HG03442 (cell line): ENCODE measurements around the gene MZT2A.
"Not testable (repeated sequence)": the region's sequence is repeated elsewhere in the genome, so short reads cannot be mapped to it uniquely, and the experiment has no call there.

Source experiments
- ATAC-seq: cut with Tn5 transposase; IDR thresholded peaks from one replicate; pipeline ENCODE4 v1.9.1; 2021; ENCODE audit warnings: mild to moderate bottlenecking, moderate library complexity; ENCODE audit not compliant: unreplicated experiment

The MZT2A gene

DNA sequence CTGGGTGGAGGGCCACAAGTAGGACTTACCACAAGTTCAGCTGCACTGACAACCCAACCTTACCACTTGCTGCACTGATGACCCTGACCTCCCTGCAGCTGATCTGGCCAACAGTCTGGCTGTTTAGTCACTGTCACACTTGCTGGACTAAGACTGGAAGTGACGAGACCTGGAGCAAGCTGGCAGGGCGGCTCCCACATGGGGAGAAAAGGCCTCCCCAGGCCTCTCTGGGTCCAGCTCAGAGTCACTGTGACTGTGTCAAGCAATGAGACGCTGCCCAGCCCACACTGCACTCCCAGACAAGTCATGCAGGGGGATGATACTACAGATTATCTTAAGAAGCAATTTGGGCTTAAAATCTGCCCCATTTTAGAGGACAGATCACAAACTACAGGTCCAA lies 21.3 kb downstream of the MZT2A start:
- ATAC-seq: not testable (repeated sequence)

- not testable (repeated sequence) for ATAC-seq
Observed at GRCh38 chr2:131467722-131468121, 24.5 kb downstream of the MZT2A start.

DNA sequence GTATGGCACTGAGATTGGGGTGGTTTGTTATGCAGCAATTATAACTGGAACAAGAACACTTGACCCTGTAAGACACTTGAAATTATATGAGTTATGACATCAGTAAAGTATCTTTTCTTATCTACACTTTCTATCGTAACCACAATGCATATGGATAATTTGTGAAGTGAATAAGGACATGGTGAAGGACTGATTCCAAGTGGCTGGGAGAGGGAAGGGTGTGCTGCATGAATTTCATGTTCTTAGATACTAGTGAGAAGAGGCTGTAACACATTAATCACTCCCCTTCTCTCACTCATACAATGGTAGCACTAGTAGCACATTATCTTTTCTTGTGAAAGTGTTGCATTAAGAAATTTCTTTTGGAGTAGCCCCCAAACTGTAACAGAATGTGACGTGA lies 37.3 kb downstream of the MZT2A start:
- ATAC-seq: not testable (repeated sequence)

- ATAC-seq: peak; percentile 95
Observed at GRCh38 chr2:131451265-131451949, 40.8 kb downstream of the MZT2A start.

- ATAC-seq: not testable (repeated sequence)
Observed at GRCh38 chr2:131447981-131448380, 44.2 kb downstream of the MZT2A start.

GRCh38 chr2:131445896-131446295 lies 46.3 kb downstream of the MZT2A start:
- no peak for ATAC-seq

GRCh38 chr2:131445515-131445797 lies 46.7 kb downstream of the MZT2A start:
- ATAC-seq: not testable (repeated sequence)

DNA sequence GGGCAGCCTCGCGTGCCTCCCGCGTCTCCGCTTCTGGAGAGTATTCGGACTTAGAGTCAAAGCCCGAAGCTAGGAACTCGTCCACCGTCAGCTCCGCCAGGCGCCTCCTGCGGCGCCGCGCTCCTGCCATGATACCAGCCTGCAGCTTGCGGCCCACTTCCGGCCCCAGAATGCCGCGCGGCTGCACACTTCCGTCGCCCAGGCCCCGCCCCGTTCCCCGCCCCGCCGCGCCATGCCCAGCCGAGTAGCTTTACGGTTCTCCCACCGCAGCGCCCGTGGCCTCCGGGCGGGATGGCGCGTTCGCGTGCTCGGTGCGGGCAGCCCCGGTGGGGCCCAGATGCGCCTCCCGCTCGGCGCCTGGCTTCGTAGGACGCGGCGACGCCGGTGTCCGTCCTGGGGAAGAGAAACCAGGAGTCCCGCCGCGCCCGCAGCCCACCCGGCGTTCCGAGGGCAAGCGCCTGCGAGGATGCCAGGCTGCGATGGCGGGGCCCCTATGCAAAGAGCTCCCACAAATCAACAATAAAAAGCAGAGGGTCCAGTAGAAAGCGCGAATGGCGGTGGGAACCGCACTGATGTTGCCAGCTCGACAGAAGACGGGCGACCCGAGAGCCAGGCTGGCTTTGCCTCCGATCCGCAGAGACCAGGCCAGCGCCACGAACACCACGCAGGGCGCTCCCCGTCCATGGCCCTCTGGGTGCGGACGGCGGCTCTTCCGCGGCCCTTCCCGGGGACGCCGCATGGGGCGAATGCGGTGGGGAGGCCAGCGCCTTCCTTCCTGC lies 47.3 kb downstream of the MZT2A start:
- ATAC-seq: not testable (repeated sequence)

- peak; percentile 92 for ATAC-seq
Observed at GRCh38 chr2:131440742-131441468, 51.3 kb downstream of the MZT2A start.
